ENCODE data around the gene GP5.

Gene GP5, protein sequence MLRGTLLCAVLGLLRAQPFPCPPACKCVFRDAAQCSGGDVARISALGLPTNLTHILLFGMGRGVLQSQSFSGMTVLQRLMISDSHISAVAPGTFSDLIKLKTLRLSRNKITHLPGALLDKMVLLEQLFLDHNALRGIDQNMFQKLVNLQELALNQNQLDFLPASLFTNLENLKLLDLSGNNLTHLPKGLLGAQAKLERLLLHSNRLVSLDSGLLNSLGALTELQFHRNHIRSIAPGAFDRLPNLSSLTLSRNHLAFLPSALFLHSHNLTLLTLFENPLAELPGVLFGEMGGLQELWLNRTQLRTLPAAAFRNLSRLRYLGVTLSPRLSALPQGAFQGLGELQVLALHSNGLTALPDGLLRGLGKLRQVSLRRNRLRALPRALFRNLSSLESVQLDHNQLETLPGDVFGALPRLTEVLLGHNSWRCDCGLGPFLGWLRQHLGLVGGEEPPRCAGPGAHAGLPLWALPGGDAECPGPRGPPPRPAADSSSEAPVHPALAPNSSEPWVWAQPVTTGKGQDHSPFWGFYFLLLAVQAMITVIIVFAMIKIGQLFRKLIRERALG

DNA sequence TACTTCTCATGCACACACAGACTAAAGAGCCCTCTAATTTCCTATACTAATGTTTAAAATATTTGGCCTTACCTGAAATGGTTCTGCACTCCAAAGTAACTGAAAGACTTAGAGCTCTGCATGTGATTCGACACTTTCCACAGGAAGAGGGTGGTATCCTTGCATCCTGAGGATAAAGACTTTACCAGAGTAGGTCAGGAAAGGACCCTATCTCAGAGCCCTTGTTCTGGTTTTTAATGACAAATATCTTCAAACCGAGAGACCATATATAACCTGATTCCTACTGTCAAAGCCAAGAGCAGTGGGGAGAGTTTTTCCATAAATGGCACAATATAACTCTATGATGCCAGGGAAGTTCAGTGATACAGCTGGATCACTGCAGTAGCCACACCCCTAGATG is at the start of gene GP5:
TSS of gene GP5 (minus strand) at position 101 of the 400 bp plus-strand sequence. CDS start 984 bp downstream, outside the sequence.
- no peak for DNase-seq

DNA sequence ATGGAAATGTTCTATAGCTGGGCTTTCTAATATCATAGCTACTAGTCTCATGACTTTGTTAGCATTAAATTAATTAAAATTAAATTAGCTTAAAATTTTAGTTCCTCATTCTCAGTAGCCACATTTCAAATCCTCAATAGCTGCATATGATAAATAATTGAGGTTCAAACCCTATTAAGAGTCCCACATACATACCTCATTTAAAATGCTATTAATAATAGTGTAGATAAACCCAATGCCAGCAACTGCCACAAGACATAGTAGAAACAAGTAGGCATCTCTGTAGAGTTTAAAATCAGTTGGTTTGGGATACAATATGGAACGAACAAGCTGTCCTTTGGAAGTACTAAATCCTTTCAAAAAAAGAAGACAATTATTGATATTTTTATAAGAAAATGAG is 48.6 kb upstream of the GP5 start:
- DNase-seq: no peak

DNA sequence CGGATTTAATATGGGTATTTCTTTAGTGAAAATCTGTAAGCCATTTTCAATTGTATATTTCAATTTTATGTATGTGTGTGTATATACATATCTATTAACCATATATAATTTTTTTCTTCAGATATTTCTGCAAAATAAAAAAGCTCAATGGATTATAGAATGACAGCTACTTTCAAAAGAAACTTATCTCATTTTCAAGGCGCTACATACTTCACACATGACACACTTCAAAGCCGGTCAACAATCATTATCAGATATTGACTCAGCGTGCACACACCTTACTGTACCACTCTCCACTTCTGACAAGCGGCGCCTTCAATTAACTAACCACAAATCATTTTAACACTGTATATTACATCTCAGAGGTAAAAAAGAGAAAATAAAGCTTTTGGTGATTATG is 48.1 kb upstream of the GP5 start:
- DNase-seq: no peak

DNA sequence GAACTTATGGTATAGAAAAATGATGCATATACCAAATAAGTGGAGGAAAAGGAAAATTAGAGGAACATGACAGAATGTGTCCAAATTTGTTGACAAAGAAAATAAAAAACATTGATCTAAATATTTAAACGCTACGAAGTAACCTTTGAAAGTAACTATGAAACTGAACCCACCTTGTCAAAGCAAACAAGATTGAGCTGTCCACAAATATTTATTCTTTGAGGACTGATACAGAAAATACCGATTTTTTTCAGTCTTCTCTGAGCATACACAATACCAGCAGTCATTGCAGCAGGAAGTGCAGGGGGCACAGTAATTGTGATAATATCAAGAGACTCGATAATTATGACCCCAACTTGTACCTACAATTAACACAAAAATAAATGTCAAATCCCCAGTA is 47.7 kb upstream of the GP5 start:
- no peak for DNase-seq

DNA sequence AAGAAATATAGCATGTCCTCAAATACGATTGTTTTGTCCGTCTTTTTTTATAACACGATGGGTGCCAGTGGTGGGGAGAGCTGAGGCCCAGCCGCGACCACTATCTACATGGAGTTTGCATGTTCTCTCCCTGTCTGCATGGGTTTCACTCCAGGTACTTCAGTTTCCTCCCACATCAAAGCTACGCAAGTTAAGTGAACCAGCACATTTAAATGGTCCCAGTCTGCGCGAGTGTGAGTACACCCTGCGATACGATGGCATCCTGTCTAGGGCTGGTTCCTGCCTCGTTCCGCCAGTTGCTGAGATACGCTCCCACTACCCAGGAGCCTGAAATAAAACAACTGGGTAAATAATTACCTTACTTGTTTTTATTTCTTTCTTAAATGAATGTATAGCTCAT is 47.1 kb upstream of the GP5 start:
- DNase-seq: no peak

DNA sequence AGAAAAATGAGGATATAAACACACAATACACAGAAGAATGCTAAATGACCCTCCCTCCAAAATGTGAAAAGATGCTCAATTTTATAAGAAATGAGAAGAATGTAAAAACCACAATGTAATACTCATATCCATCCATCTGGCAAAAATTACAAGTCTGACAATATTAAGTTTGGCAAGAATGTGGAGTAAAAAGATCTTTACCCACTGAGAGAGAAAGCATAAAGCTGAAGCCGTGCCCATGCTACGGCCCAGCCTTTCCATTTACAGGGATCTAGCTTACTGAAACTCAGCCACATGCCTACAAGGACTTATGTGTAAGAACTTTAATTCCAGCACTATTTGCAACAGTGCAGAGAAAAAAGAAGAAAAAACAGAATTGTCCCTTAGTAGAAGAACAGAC is 44.8 kb upstream of the GP5 start:
- no peak for DNase-seq

DNA sequence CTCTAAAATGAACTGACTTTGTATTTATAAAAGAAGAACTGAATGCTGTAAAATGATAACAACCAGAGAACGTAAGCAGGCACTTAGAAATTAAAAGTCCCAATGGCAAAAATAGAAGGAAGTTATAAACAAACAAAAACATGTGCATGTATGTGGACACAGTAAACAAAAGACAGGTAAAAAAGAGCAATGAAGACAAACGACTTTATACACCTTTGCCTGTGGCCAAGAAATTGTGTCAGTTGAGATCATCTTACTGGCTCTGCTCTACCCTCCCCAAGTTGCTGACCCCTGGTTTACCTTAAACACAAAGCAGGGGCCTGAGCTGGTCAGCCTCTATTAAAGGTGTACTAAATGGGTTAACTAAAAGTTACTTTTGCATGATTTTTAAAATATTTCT is 41.7 kb upstream of the GP5 start:
- DNase-seq: no peak

DNA sequence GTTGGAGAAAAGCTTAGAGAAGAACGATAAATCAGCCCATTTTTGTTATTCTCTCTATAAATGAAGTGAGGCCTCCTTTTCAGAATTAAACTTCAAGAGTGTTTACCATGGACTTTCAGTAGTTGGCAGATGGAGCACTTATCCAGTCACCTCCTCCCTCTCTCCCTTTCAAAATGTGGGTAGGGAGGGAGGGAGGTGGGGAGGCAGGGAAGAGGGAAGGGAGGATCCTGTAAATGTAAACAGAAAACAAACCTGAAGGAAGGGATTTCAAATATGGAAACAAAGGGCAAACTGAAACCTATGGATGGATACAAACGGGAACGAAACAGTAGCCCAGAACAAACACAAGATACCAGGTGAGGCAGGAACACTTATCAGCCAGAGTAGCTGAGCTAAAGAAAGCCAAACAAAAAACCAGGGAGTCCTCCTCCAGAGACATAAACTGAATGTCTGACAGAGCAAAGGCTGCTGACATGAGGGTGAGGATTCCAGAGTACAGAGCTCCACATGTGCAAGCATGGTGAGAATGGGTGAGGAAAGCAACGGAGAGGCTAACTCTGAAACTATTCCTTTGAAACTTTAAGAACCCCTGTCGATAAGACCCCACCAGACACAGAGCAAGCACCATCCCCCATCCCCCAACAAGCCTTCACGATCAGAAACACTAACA is 41.0 kb upstream of the GP5 start:
- no peak for DNase-seq

DNA sequence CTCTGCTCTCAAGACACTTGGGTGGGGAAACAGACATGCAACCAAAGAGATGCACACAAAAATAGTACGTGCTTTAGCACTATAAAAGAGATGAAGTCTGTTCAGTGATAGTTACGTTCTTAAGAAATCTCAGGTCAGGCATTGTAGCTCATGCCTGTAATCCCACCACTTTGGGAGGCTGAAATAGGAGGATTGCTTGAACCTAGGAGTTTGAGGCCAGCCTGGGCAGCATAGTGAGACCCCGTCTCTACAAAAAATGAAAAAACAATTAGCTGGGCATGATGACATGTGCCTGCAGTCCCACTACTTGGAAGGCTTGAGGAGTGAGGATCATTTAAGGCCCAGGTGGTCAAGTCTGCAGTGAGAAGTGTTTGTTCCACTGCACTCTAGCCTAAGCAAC is 35.4 kb upstream of the GP5 start:
- DNase-seq: no peak

DNA sequence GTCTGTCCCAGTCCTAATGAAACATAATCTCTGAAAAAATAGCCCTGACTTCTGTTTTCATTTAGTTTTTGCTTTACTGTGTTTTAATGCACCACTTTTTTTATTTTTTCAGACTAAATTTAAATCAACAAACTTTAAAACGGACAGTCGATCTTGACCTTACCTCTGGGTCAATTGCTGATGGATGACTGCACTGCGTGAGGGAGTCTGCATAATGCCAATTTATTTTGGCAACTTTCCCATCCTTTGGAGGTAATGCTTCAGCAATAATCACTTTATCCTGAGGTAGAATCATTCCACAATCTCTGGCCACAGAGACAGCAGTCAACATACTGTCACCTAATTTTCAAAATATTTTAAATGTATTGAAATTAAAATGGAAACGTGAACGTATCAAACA is 32.5 kb upstream of the GP5 start:
- no peak for DNase-seq

DNA sequence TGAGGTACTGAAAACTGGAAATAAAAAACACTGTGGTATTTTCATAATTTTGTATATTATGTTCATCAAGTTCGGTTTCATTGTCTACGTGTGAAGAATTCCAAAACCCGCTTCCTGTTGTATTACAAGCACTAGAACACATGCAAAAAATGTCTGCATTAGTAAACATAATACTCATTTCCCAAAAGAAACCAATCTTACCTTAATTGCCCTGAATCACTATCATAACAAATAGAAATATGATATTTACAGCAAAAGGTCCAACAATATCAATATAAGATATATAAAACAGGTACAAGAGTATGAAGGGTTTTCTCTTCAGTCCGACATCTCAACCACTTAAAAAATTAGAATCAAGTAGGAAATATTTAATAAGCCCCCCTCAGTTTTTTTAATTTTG is 26.3 kb upstream of the GP5 start:
- no peak for DNase-seq

DNA sequence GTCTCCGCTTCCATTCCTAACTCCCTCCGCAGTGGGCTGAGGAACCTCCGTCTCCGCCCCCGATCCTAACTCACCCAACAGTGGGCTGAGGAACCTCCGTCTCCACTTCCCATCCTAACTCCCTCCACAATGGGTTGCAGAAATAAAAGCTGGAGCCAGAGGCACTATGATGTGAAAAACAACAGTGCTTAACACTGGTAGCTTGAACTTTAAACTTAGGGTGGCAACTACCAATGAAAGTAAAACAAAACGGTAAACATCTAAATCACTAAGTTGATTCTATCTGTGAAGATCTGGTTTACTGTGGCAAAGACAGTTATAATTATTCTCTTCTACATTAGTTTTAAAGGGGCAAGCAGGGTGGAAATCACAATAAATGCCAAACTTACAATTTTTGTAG is 25.9 kb upstream of the GP5 start:
- no peak for DNase-seq

DNA sequence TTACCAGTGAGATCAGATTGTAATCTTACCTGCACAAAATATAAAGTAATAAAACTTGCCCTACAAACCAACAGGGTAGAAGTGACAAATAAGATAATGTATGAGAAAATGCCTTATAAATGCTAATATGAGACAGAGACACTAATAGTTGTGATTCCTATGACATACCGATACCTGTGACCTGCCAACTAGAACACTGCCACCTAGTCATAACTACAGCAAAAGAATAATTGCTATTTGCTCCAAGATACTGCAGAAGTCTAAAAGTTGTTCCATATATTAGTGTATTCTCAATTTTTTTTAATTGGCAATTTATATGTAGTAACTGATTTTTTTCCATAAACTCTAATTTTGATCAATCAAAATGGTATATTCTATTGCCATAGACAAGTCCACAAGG is 25.3 kb upstream of the GP5 start:
- DNase-seq: no peak

DNA sequence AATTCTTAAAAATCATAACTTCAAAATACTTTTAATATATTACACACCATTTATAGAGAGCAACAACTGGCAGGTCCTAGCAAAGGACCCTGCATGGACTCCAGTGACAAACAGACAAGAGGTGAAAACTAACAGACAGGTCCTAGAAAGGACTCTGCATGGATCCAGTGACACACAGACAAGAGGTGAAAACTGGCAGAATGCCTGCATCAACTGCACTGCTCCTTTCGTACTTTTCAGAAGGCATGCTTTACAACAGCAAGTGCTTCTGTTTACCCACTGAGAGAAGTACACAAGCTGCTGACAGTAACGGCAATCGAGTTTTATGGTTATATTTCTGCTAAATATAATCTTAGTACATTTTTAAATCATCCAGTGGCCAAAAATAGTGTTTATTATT is 24.3 kb upstream of the GP5 start:
- DNase-seq: no peak

DNA sequence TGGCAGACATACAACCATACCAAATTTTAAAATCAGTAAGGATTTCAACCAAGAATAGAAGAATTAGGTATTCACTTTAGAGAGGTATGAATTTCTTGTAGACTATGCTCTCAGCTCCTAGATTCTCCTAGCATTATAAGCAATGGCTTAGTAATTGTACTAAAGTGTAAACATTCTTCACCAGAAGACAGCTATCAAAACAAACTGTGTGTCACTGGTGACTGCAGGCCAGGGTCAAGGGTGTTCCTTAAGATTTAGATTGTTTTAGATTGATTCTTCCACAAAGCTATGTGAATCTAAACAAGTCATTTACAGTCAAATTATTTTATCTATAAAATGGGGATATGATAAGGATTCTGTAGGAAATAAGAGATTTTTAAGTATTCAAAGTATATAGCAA is 23.1 kb upstream of the GP5 start:
- no peak for DNase-seq

DNA sequence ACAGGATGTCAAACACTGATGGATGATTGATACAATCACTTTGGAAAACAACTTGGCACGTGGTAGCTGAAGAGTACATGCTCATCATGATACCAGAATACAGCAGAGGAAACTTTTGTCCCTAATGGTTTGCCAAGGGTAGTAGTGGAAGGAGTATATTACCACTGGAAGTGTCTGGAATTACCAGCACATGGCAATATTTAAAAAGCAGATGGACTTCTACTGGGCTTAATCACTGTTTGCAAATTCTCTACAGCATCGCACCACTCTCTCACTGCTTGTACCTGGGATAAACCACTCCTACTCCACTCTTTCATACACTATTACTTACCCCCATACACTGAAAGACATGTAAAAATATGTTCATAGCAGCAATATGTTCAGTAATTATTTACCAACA is 19.6 kb upstream of the GP5 start:
- DNase-seq: no peak

DNA sequence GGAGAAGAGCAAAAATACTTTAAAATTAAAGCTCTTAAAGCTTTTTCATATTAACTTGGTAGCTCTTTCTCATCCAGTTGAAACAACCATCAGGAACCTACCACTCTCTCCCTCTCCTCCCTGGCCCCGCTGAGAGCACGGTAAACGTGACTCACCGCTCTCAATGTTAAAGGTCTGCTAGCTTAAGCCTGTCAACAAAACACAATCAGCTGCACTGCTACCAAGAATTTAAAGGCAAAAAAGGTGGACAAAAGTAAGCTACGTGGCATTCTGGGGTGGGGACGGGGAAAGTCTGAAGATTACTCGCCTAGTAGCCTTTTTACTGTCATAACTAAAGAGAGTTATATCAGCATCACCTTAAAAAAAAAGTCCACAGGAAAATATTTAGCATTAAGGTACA is 8.4 kb upstream of the GP5 start:
- no peak for DNase-seq

DNA sequence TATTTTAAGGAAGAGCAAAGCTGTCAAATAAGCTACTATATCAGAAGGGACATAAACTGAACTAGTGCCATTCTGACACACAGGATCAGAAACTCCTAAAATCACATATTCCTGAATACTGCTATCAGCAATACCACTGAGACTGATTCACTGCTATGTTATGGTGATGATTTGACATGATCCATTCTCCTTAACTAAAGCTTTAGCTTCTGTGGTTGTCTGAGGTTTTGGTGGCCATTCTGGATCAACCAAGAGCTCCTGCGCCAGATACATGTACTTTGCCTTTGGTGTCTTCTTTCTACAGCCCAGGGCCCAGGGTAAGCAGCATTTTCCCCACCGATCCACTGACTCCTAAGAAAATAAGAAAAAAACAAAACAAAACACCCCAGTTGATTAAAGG is 6.7 kb upstream of the GP5 start:
- DNase-seq: no peak

DNA sequence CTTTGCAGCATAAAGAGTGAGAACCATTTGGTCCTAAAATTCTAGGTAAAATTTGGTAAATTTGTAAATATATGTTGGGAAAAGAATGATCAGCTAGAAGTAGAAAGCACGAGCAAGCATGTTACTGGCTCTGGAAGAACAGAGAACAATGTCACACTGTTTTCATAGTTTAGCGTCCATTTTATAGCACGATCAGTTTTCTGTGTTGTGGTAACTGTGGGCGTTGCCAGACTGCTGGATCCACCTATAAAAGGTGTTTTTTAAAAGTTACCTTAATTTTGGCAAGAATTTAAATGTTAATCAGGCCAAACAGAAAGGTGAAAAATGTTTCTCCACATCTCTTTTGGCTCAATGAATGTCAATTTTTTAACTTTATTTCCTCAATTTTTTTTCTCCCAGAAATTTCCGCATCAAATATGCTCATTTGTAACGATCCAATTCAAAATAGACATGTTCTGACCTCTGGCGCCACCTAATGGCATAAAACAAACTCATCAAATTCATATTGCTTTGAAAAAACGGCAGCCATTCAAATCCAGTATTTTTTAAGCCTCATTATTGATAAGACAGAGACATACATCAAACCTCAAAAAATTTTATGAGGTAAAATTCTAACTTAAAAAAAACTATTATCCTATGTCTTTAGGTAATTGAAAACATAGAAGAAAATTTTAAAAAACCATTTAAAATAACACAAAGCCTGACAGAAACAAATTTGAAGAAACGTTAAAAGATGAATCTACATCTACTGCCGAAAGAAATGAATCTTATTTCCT is 5.5 kb upstream of the GP5 start:
- DNase-seq: no peak

DNA sequence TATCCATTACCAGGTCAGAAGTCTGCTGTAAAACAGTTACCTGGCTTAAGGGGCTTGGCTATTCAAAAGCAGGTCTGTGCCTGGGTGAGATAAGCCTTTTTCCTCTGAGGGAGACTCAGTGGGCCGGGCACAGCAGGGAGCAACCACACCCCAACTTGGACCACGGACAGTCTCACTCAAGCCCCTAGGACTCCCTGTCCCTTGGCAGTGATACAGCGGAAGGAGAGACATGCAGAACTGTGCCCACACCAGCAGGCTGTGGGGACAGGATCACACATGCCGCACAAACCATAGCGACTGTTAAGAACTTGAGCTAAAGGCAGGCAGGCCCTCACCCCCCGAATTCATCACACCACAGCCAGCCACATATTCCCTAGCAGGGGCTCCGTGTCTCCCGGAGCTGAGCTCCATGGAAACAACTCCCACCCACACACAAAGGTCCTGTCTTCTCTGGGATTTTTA is 2.8 kb upstream of the GP5 start:
- no peak for DNase-seq

DNA sequence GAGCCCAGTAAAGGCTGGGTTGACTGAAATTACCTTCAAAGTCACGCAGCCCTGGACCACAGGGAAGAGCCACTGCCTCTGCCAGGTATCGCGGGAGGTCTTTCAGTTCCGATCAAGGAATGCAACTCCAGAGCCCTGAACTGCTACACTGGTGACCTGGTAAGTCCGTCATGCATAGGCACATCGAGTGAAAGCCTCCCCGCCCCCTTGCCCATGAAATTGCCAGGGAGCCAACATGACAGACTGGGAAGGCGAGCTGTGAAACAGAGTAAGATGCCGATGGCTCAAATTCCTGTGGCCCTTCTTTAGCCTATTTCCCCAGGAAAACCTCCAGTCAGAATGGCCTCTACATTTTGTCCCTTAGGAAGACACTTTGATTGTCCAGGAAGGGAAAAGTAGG is 2.3 kb upstream of the GP5 start:
- DNase-seq: no peak

DNA sequence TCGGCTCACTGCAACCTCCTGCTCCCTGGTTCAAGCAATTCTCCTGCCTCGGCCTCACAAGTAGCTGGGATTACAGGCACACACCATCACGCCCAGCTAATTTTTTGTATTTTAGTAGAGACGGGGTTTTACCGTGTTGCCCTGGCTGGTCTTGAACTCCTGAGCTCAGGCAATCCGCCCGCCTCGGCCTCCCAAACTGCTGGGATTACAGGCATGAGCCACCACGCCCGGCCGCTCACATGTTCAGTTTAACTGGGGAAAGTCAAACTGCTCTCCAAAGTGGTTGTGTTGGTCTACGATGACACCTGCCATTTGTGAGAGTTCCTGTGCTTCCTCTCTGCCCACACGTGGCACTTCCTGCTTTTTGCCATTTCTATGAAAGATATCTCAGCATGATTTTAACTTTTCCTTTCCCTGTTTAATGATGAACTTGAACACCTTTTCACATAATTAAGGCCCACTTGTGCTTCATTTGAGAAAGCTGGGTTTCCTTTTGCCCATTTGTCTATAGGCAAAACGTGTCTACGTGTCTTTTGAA is 877 bp upstream of the GP5 start:
- DNase-seq: no peak

DNA sequence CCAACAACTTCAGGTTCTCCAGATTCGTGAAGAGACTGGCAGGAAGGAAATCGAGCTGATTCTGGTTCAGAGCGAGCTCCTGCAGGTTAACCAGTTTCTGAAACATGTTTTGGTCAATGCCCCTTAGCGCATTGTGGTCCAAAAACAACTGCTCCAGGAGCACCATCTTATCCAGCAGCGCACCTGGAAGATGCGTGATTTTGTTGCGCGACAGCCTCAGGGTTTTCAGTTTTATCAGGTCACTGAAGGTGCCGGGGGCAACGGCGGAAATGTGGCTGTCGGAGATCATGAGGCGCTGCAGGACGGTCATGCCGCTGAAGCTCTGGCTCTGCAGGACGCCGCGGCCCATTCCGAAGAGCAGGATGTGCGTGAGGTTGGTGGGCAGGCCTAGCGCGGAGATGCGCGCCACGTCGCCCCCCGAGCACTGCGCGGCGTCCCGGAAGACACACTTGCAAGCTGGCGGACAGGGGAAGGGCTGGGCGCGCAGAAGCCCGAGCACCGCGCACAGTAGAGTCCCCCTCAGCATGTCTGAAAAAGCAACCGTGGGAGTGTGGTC is 1.2 kb downstream of the GP5 start:
- no peak for DNase-seq

All from SHP77 treated with DMSO at 0.1 percent for 48 hours (cell line).